Measurements from ENCODE around the gene NOS1.

Gene NOS1

DNA sequence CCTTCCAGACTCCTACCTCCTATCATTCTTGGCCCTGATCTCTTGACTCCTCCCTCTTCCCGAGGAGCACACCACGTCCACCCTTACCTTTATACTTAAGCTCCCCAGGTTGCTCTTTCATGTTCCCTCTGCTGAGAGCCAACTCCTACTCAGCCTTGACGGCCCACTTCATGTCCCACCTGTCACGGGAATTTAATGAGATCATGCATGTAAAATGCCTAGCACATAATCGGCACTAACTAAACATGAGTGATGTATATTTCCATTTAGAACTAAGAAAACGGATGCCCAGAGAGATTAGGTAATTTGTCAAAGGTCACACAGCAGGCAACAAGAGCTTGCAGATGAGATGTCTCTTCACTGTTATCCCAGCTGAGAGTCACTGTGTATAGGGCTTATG lies 45.1 kb downstream of the NOS1 start:
- no peak overlapping the region for H3K4me3 ChIP-seq (ENCODE audit: low read depth, low read length)
- POLR2A ChIA-PET: no interaction called here
- no peak for DNase-seq (ENCODE audit: low read depth, low spot score)
- CTCF ChIA-PET: no interaction called here
- TF ChIP-seq, protein P1, sequence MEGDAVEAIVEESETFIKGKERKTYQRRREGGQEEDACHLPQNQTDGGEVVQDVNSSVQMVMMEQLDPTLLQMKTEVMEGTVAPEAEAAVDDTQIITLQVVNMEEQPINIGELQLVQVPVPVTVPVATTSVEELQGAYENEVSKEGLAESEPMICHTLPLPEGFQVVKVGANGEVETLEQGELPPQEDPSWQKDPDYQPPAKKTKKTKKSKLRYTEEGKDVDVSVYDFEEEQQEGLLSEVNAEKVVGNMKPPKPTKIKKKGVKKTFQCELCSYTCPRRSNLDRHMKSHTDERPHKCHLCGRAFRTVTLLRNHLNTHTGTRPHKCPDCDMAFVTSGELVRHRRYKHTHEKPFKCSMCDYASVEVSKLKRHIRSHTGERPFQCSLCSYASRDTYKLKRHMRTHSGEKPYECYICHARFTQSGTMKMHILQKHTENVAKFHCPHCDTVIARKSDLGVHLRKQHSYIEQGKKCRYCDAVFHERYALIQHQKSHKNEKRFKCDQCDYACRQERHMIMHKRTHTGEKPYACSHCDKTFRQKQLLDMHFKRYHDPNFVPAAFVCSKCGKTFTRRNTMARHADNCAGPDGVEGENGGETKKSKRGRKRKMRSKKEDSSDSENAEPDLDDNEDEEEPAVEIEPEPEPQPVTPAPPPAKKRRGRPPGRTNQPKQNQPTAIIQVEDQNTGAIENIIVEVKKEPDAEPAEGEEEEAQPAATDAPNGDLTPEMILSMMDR (IDR thresholded peaks at IDR 0.05; ENCODE audit: insufficient read depth, low read length, missing control alignments): no peak

DNA sequence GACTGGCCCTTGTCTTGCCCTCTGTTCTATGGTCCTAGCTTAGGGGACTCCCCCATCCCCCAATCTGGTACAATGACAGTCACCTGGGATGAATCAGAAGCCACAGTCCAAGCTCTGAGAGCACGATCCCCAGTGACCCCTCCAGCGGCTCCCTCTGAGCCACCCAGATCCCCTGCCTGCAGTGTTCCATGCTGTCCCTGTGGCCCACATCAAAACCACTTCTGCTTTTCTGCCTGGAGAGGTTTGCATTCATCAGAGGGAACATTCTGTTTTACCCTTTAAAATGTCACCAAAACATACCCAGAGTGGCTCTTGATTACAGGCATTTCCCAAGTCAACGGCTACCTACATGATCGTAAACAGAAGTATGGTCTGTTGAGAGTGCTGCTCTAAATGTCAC lies 47.5 kb downstream of the NOS1 start:
- ChIA-PET POLR2A (no interaction called here), CTCF (no interaction called here)
- no peak overlapping the region for H3K4me3 ChIP-seq (ENCODE audit: low read depth, low read length)
- TF ChIP-seq, protein P1 (IDR thresholded peaks at IDR 0.05; ENCODE audit: insufficient read depth, low read length, missing control alignments): no peak
- no peak for DNase-seq (ENCODE audit: low read depth, low spot score)

DNA sequence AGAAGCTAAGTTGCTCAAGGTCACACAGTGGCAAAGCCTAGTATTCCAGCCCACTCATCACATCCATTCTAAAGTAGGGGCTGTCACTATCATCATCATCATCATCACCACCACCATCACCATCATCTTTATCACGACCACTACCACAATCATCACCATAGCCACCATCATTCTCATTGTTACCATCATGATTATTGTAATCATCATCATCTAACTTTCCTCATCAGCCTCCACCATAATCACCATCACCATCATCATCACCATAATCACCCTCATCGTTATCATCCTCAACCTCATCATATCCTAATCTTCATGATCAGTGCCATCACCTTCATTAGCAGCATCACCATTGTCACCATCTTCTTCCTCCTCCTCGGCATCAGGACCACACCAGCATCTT lies 48.7 kb downstream of the NOS1 start:
- TF ChIP-seq, protein P1 (IDR thresholded peaks at IDR 0.05; ENCODE audit: insufficient read depth, low read length, missing control alignments): no peak
- CTCF ChIA-PET: no interaction called here
- DNase-seq (ENCODE audit: low read depth, low spot score): no peak
- POLR2A ChIA-PET: no interaction called here
- no peak overlapping the region for H3K4me3 ChIP-seq (ENCODE audit: low read depth, low read length)

DNA sequence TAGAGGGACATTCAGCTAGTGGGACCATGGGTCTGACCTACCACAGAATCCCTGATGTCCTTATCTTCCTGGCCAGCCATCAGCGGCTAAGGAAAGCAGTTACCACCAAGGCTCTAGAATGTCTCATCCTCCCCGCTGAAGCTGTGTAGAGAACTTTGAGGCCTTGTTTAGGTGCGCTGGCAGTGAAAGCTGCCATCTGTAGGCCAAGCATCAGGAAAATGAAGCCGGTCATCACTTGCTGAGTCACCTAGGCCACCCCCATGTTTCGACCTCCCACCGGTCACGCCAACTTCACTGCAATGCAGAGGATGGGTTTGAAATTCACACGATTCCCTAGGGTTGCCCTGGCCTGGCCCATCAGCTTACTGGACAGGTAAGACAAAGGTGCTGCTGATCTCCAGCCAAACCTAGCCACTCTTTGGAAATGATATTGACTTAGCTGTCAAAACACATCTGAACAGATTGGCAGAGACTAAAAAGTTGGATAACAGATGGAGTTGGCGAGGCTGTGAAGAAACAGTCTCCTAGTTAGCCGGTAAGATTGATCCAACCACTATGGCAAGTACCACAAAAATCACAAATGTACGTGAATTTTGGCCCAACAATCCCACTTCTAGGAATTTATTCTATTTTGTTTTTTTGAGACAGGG lies 52.0 kb downstream of the NOS1 start:
- H3K4me3 ChIP-seq (ENCODE audit: low read depth, low read length): no peak overlapping the region
- POLR2A ChIA-PET: no interaction called here
- CTCF ChIA-PET: interaction anchor here (1.1 kb wide), 1 partner anchor 532 kb away, joined by 3 read pairs; no protein-coding TSS in a partner anchor
- TF ChIP-seq, protein P1 (IDR thresholded peaks at IDR 0.05; ENCODE audit: insufficient read depth, low read length, missing control alignments): no peak
- no peak for DNase-seq (ENCODE audit: low read depth, low spot score)

DNA sequence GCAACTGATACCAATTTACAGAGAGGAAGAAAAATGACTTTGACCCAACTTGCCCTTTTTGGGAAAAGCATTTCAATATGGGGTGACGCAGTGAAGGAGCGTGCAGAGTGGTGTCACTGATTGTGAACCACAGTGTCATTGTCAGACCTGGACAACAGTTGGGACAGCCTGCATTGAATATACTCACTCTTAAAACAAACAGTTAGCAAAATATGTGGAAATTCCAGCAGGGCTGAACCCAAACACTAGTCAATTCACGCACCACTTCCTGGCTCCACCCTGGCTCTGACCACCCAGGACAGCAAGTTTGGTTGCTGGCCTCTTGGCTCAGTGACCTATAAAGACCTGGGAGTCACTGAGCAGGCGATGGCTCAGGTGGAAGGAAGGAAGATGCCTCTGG lies 61.3 kb downstream of the NOS1 start:
- H3K4me3 ChIP-seq (ENCODE audit: low read depth, low read length): no peak overlapping the region
- TF ChIP-seq, protein P1 (IDR thresholded peaks at IDR 0.05; ENCODE audit: insufficient read depth, low read length, missing control alignments): no peak
- CTCF ChIA-PET: no interaction called here
- POLR2A ChIA-PET: no interaction called here
- DNase-seq (ENCODE audit: low read depth, low spot score): no peak

DNA sequence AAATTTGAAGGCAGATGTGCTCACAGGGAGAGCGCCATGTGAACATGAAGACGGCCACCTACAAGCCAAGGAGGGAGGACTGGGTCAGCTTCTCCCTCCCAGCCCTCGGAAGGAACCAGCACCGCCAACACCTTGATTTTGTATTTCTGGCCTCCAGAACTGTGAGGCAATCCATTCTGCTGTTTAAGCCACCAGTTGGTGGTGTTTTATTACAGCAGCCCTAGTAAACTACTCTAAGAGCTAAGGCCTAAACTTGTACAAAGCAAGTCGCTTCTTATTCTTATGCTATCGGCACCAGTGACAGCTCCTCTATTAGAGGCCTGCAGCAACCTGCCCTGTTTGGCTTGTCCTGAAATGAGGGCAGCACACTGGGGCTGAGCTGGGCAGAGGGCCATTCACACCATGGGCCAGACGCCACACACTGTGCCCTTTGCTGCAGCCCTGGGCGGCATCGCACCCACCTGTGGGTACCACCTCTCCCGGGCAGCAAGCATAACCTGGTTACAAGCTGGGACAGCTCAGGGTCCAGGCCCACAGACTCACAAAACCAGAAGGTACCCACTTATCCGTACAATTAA lies 62.7 kb downstream of the NOS1 start:
- no peak for DNase-seq (ENCODE audit: low read depth, low spot score)
- H3K4me3 ChIP-seq (ENCODE audit: low read depth, low read length): no peak overlapping the region
- POLR2A ChIA-PET: no interaction called here
- CTCF ChIA-PET: interaction anchor here (1.3 kb wide), 1 partner anchor 551 kb away, joined by 4 read pairs; no protein-coding TSS in a partner anchor
- TF ChIP-seq, protein P1 (IDR thresholded peaks at IDR 0.05; ENCODE audit: insufficient read depth, low read length, missing control alignments): no peak

Data from AG04449 (cell line).